Activated CD4-positive, alpha-beta memory T cell treated with anti-CD3 and anti-CD28 coated beads for 36 hours (primary cell): ENCODE data around the gene SMG6. TPM values are rescaled to one million over a fixed set of nuclear protein-coding genes. Genes with fewer than 3 reads are reported as not detected.
"Not testable (repeated sequence)": the region's sequence is repeated elsewhere in the genome, so short reads cannot be mapped to it uniquely, and the experiment has no call there.

Experiments used
- CTCF ChIA-PET: fragments of 350-600 bp; sonication (Branson Sonifier 250); formaldehyde crosslinking; loops from one replicate; lab custom pipeline; 2021; ENCODE audit warnings: antibody characterized with exemption, inconsistent platforms; lab: Charles Lee
- POLR2A ChIA-PET: fragments of 350-600 bp; sonication (Branson Sonifier 250); formaldehyde crosslinking; loops from one replicate; lab custom pipeline; 2021; ENCODE audit warnings: antibody characterized with exemption; lab: Charles Lee
- DNase-seq: peaks from one replicate; pipeline ENCODE4 v3.0.0-alpha.2; 2020
- H3K27ac Mint-ChIP-seq: one replicate; pipeline ENCODE4 v1.8.0; 2021; ENCODE audit warnings: mixed read lengths
- H3K27me3 Mint-ChIP-seq: one replicate; pipeline ENCODE4 v1.8.0; 2021; ENCODE audit warnings: mixed read lengths
- H3K36me3 Mint-ChIP-seq: one replicate; pipeline ENCODE4 v1.8.0; 2021; ENCODE audit warnings: mixed read lengths
- H3K4me1 Mint-ChIP-seq: one replicate; pipeline ENCODE4 v1.8.0; 2021; ENCODE audit warnings: low read depth, mixed read lengths
- H3K4me3 Mint-ChIP-seq: one replicate; pipeline ENCODE4 v1.8.0; 2021; ENCODE audit warnings: mild to moderate bottlenecking, mixed read lengths
- H3K9me3 Mint-ChIP-seq: one replicate; pipeline ENCODE4 v1.8.0; 2021; ENCODE audit warnings: mixed read lengths
- intact Hi-C: fragments of 100-400 bp; cut with micrococcal nuclease; formaldehyde crosslinking; loops from one replicate; pipeline ENCODE4 v1.15.1; 2023
- total RNA-seq, 2 experiments: library from RNA; stranded (reverse); gene quantifications; one replicate each; pipeline ENCODE4 v1.2.3, GENCODE V29; 2021

SMG6 gene
- total RNA-seq, 2 experiments from 2014 or later, result 17.2 to 20.3 TPM

DNA sequence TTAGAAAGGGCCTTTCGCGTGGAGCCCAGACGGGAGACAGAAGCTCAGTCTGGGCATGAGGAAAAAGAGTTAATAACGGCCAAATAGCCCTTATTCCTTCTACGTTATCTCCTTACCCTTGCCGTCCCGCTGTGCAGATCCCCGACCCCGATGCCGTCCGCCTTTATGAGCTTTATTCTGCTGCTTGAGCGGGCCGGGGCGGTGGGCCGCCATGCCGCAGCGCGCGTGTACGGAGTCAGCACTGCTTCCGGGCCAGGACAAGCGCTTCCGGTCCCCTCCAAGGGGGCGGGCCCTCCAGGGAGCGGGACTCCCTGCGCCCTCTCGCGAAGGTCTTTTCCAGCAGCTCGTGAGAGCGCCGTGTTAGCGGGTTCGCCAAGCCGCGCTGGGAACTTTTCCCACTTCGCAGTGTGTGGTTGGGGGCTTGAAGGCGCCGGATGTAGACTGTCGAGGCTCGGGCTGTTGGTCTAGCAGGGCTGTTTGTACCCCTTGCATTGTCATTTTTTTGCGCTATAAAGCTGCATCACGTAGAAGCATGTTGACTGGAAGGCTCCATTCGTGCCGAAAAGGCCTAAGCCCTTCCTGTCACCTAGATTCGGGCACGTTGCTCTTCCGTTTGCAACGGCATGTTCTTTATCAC, 32.7 kb upstream of the SMG6 start, which contains the start of gene TSR1:
Gene TSR1 (minus strand): TSS at position 243 of the 637 bp plus-strand sequence. CDS start 30 bp downstream, at position 213.
- CTCF ChIA-PET, result interaction anchor here (0.7 to 2.8 kb wide), 10 partner anchors 16 to 283 kb away, joined by 3 to 17 read pairs (median 6); partner anchors contain the start of gene HIC1
- no peaks in the 10 kb centered on the region for H3K9me3 Mint-ChIP-seq
- POLR2A ChIA-PET, result interaction anchor here (0.6 to 3.1 kb wide), 20 partner anchors 9 to 1807 kb away, joined by 3 to 24 read pairs (median 3); partner anchors contain the start of genes CYB5D2, SMG6, SRR and ZZEF1
- H3K4me3 Mint-ChIP-seq, result peak within 1 kb of the TSS; percentile 100
- H3K27ac Mint-ChIP-seq, result peak within 1 kb of the TSS; percentile 90
- peak; percentile 94 for DNase-seq
- no peaks in the 10 kb centered on the region for H3K27me3 Mint-ChIP-seq
- intact Hi-C loops, result loop anchor here (2.0 to 5.0 kb wide), 4 partner anchors 32 to 284 kb away; partner anchors contain the start of gene MNT
- H3K36me3 Mint-ChIP-seq, result peaks cover 11% of the 10 kb centered on the region
- peaks cover 14% of the 10 kb centered on the region for H3K4me1 Mint-ChIP-seq

DNA sequence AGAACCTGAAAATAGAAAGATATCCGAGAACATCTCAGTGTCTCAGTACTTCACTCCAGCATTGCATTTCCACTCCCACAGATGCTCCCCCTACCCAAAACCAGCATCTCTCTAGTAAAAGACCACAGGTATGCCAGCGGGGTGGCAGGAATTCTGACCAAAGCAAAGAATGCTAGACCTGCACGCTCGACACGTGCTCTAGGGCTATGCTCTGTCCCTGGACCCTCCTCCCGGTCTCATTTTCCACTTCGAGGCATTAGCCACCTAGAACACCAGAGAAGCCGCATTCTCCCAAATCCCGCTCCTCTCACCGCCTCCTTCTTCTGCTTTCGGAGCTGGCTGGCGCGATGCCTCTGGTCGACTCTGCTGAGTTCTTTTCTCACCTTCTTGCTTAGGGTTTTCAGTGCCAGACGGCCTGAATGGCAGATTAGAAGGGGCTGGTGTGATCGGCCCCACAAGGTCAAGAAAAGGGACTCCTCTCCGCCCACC, 32.2 kb upstream of the SMG6 start:
- ChIA-PET CTCF (interaction anchor here (1.3 to 2.8 kb wide), 7 partner anchors 17 to 281 kb away, joined by 3 to 17 read pairs (median 9); partner anchors contain the start of gene HIC1), POLR2A (interaction anchor here (0.6 to 3.1 kb wide), 17 partner anchors 9 to 280 kb away, joined by 3 to 24 read pairs (median 3); partner anchors contain the start of genes SMG6 and SRR)
- Mint-ChIP-seq H3K27ac (peak overlapping the region; percentile 90), H3K4me3 (peak overlapping the region; percentile 100), H3K27me3 (no peaks in the 10 kb centered on the region), H3K4me1 (peaks cover 14% of the 10 kb centered on the region), H3K9me3 (no peaks in the 10 kb centered on the region), H3K36me3 (peaks cover 12% of the 10 kb centered on the region)
- intact Hi-C loops, result loop anchor here (2.0 to 5.0 kb wide), 4 partner anchors 31 to 283 kb away; partner anchors contain the start of gene MNT
- DNase-seq, result no peak

DNA sequence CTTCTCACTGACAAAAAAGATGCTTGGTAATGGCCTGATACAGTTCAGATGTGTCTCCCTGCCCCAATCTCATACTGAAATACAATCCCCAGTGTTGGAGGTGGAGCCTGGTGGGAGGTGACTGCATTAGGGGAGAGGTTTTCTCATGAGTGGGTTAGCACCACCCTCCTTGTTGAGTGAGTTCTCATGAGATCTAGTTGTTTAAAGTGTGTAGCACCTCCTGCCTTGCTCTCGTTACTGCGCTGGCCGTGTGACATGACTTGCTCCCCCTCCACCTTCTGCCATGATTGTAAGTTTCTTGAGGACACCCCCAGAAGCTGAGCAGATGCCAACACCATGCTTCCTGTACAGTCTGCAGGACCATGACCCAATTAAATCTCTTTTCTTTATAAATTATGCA, 27.7 kb upstream of the SMG6 start:
- intact Hi-C loops, result no loop called here
- Mint-ChIP-seq H3K36me3 (peaks cover 32% of the 10 kb centered on the region), H3K4me1 (peaks cover 15% of the 10 kb centered on the region), H3K9me3 (no peaks in the 10 kb centered on the region), H3K27ac (no peak overlapping the region), H3K27me3 (no peaks in the 10 kb centered on the region), H3K4me3 (no peak overlapping the region)
- POLR2A ChIA-PET, result no interaction called here
- DNase-seq, result no peak
- CTCF ChIA-PET, result interaction anchor here (1.1 kb wide), 1 partner anchor 277 kb away, joined by 3 read pairs; the partner anchor contains the start of gene HIC1

DNA sequence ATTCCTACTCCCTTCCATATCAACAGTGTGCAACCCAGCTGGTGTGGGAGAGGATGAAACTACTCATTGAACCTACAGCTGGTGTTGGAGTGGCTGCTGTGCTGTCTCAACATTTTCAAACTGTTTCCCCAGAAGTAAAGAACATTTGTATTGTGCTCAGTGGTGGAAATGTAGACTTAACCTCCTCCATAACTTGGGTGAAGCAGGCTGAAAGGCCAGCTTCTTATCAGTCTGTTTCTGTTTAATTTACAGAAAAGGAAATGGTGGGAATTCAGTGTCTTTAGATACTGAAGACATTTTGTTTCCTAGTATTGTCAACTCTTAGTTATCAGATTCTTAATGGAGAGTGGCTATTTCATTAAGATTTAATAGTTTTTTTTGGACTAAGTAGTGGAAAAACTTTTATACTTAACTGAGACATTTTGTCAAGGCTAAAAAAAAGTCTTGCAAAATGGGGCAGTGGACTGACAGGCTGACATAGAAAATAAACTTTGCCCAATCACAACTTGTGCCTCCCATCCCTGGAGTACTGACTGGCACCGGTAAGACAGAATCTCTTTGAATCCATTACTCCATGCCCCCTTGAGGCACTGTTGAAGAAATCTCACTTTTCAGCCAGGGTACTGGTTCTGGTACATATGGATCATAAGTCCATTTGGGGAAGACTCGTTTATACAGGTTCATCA, 20.2 kb upstream of the SMG6 start:
- Mint-ChIP-seq H3K36me3 (peaks cover 42% of the 10 kb centered on the region), H3K27me3 (no peaks in the 10 kb centered on the region), H3K9me3 (no peaks in the 10 kb centered on the region), H3K4me1 (no peaks in the 10 kb centered on the region), H3K27ac (no peak overlapping the region), H3K4me3 (no peak overlapping the region)
- POLR2A ChIA-PET, result interaction anchor here (1.3 kb wide), 1 partner anchor 9 kb away, joined by 4 read pairs; no protein-coding TSS in a partner anchor
- intact Hi-C loops, result no loop called here
- no peak for DNase-seq
- CTCF ChIA-PET, result interaction anchor here (0.7 to 0.9 kb wide), 2 partner anchors 14 to 267 kb away, joined by 3 read pairs; no protein-coding TSS in a partner anchor

DNA sequence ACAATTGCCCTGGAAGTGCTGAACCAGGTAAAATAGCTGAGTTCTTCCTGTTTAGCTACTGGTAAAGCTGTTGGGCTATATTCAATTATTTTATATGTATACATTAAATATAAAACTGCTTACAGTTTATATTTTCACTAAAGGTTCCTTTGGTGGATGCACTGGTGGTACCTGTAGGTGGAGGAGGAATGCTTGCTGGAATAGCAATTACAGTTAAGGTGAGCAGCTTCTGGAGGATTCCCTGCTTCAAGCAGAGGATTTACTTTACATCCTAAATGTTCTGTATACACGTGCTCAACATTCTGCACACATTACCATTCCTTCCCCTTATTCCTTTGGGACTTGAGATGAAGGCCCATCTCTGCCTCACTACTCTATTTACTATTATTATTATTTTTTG, 17.8 kb upstream of the SMG6 start:
- Mint-ChIP-seq H3K9me3 (no peaks in the 10 kb centered on the region), H3K27me3 (no peaks in the 10 kb centered on the region), H3K4me1 (no peaks in the 10 kb centered on the region), H3K36me3 (peaks cover 39% of the 10 kb centered on the region), H3K27ac (no peak overlapping the region), H3K4me3 (no peak overlapping the region)
- DNase-seq, result no peak
- CTCF ChIA-PET, result interaction anchor here (0.5 to 2.0 kb wide), 4 partner anchors 32 to 1264 kb away, joined by 3 to 6 read pairs (median 4); no protein-coding TSS in a partner anchor
- intact Hi-C loops, result no loop called here
- POLR2A ChIA-PET, result interaction anchor here (1.0 to 1.4 kb wide), 3 partner anchors 12 to 16 kb away, joined by 3 read pairs; no protein-coding TSS in a partner anchor

DNA sequence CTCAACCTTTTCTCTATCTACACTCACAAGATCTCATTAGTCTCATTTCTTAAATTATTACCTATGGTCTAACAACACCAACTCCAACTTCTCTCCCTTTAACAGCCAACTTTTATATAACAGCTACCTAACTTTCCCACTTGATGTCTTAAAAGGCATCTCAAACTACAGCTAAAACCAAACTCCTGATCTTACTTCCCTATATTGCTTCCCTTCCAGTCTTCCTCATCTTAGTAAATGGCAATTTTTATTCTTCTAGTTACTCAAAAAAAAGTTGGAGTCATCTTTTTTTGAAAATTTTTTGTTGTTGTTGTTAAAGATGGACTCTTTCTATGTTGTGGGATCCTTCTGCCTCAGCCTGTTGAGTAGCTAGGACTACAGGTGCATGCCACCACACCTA, 15.5 kb upstream of the SMG6 start:
- Mint-ChIP-seq H3K4me3 (no peak overlapping the region), H3K27ac (no peak overlapping the region), H3K4me1 (no peaks in the 10 kb centered on the region), H3K27me3 (no peaks in the 10 kb centered on the region), H3K9me3 (no peaks in the 10 kb centered on the region), H3K36me3 (peaks cover 25% of the 10 kb centered on the region)
- no peak for DNase-seq
- intact Hi-C loops, result no loop called here
- CTCF ChIA-PET, result interaction anchor here (0.6 kb wide), 1 partner anchor 32 kb away, joined by 3 read pairs; no protein-coding TSS in a partner anchor
- POLR2A ChIA-PET, result interaction anchor here (0.6 kb wide), 1 partner anchor 88 kb away, joined by 3 read pairs; no protein-coding TSS in a partner anchor

DNA sequence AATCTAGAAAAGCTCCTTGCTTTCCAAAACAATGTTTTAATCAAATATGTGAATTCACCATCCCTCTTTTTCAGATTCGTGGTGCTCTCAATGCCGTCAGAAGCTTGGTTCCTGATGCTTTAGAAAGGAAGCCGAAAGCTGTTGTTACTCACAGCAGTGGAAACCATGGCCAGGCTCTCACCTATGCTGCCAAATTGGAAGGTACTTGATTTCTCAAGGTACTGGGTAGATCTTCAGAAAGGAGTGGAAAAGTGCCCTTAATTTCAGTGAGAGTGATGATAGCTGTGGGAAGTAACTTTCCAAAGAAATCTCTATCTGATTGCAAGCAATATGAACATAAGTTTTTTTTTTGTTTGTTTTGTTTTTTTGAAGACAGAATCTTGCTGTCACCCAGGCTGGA, 14.2 kb upstream of the SMG6 start:
- Mint-ChIP-seq H3K27ac (no peak overlapping the region), H3K4me1 (no peaks in the 10 kb centered on the region), H3K36me3 (peaks cover 12% of the 10 kb centered on the region), H3K9me3 (no peaks in the 10 kb centered on the region), H3K4me3 (no peak overlapping the region), H3K27me3 (no peaks in the 10 kb centered on the region)
- ChIA-PET POLR2A (no interaction called here), CTCF (interaction anchor here (0.8 kb wide), 1 partner anchor 65 kb away, joined by 3 read pairs; no protein-coding TSS in a partner anchor)
- intact Hi-C loops, result no loop called here
- DNase-seq, result no peak

DNA sequence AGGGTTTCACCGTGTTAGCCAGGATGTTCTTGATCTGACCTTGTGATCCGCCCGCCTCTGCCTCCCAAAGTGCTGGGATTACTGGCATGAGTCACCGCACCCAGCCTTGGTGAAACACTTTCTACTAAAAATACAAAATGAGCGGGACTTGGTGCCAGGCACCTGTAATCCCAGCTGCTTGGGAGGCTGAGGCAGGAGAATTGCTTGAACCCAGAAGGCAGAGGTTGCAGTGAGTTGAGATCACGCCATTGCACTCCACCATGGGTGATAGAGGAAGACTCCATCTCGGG, 13.3 kb upstream of the SMG6 start:
- POLR2A ChIA-PET, H3K4me1 Mint-ChIP-seq, CTCF ChIA-PET, H3K36me3 Mint-ChIP-seq, H3K9me3 Mint-ChIP-seq, H3K27ac Mint-ChIP-seq, H3K4me3 Mint-ChIP-seq, DNase-seq, intact Hi-C loops, H3K27me3 Mint-ChIP-seq: not testable (repeated sequence)

DNA sequence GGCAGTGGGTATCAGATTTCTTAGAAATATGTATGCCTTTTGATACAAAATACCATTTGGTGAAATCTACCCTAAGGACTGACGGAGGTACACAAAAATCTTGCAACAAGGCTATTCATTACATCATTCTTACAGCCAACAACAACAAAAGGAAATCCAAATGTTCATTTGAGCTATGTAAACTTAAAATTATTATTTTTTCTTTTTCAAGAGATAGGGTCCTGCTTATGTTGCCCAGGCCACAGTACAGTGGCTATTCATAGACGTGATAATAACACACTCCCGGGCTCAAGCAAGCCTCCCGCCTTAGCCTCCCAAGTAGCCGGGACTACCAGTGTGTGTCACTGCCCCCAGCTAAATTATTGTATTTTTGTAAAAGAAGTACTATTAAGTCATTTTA, 9.2 kb upstream of the SMG6 start:
- no peaks in the 10 kb centered on the region for H3K36me3 Mint-ChIP-seq
- no peak overlapping the region for H3K27ac Mint-ChIP-seq
- H3K27me3 Mint-ChIP-seq, result no peaks in the 10 kb centered on the region
- ChIA-PET CTCF (interaction anchor here (0.7 to 0.8 kb wide), 2 partner anchors 32 to 40 kb away, joined by 3 read pairs; no protein-coding TSS in a partner anchor), POLR2A (no interaction called here)
- peaks cover 3% of the 10 kb centered on the region for H3K4me1 Mint-ChIP-seq
- intact Hi-C loops, result no loop called here
- no peak for DNase-seq
- no peaks in the 10 kb centered on the region for H3K9me3 Mint-ChIP-seq
- H3K4me3 Mint-ChIP-seq, result no peak overlapping the region

DNA sequence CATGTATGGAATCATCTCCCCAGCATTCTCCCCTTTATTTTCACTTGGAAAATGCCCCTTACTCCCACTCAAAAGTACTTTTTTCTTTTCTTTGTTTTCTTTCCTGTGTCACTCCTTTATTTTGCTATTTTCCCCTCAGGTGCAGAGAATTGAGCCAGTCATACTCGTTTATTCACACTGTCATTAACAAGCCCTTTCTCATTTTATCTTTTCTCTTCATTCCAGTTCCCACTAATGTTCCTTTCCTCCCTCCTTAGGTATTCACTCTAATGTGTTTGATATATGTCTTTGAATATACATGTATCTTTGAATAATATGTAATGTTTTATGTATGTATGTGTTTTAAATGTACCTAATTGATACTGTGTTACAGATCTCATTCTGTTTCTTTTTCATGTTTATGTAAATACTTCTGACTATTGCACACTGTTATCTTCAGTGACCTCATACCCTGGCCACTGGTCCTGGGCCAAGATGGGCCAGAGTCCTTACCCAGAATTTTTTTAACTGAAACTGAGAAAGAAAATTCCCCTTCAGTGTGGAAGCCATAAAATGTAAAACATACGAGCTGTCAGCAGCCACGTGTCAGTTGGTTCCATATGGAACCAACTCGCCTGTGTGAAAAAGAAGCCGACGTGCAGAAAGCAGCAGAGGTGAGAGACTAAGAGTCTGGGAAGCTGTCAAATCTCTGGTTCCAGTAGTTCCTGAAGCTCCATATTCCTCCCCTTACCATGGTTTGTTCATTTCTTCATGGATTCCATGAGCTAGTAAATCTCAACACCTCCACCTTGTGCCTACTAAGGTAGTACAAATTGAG, 6.0 kb upstream of the SMG6 start:
- no peaks in the 10 kb centered on the region for H3K9me3 Mint-ChIP-seq
- no peaks in the 10 kb centered on the region for H3K27me3 Mint-ChIP-seq
- intact Hi-C loops, result no loop called here
- no peak for DNase-seq
- H3K4me1 Mint-ChIP-seq, result peaks cover 22% of the 10 kb centered on the region
- ChIA-PET POLR2A (no interaction called here), CTCF (interaction anchor here (0.7 to 1.0 kb wide), 4 partner anchors 43 to 146 kb away, joined by 3 read pairs; no protein-coding TSS in a partner anchor)
- no peak overlapping the region for H3K27ac Mint-ChIP-seq
- no peak overlapping the region for H3K4me3 Mint-ChIP-seq
- peaks cover 7% of the 10 kb centered on the region for H3K36me3 Mint-ChIP-seq

DNA sequence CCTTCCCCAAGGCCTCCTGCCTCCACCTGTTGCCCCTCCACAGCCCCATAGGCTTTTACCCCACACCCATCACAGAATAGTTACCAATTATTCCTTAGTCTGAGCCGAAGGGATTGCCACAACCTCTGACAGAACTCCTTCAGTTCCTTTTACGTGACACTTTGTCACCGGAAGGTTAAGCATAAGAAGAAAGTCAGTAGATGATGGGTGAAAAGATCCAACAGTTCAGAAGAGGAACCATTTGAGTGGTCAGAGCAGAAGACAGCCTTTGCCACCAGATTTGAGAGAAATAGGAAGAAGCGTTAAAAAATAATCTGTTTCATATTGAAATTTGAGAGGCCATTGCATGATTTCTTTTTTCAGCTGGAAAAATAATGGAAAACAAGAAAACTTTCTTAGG, 1.3 kb upstream of the SMG6 start:
- Mint-ChIP-seq H3K9me3 (no peaks in the 10 kb centered on the region), H3K27me3 (no peaks in the 10 kb centered on the region), H3K27ac (no peak overlapping the region), H3K36me3 (peaks cover 13% of the 10 kb centered on the region), H3K4me1 (peaks cover 44% of the 10 kb centered on the region), H3K4me3 (peak overlapping the region; percentile 68)
- ChIA-PET CTCF (no interaction called here), POLR2A (interaction anchor here (0.6 to 3.4 kb wide), 3 partner anchors 17 to 42 kb away, joined by 3 to 24 read pairs (median 3); partner anchors contain the start of genes SGSM2 and TSR1)
- no peak for DNase-seq
- intact Hi-C loops, result loop anchor here (2.0 to 5.0 kb wide), 4 partner anchors 32 to 253 kb away; partner anchors contain the start of genes MNT, SGSM2 and TSR1
